HuH-7.5 (cell line): ENCODE measurements around the gene CDCA7L.
"Not testable (repeated sequence)": the region's sequence is repeated elsewhere in the genome, so short reads cannot be mapped to it uniquely, and the experiment has no call there.

Source experiments
- DNase-seq: peaks from one replicate; pipeline ENCODE4 v3.0.0; 2011; ENCODE audit warnings: low spot score

CDCA7L gene

DNA sequence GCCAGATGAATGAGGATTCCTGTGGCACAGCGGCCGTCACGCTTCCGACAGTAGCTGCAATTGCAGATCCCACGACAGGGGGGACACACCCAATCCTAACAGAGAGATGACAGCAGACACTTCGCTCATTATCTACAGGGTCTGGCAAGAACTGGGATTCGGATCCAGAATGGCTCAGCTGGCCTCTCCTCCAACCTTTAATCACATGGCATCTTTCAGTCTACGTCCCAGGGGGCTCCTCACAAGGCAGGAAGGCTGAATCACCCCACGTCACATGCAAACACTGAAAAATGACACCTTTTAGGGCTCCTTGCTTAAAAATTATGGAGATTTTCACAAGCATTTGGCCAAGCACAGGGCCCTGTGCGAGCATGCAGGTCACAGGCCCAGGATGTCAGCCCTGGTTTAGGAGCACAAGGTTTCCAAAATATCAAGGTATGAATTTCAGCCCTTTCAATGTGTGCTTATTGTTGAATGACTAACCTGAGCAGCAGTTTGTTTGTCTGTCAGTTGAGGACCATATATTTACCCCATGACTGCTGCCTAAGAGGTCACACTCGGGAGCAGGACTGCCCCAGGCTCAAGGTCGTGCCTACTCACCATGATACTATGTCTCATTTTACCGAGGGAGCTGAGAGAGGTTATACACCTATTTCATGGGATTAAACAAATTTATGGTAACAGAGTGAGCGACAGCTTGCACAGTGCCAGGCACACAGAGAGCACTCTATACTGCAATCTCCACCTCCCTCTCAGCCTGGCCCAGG lies 42.5 kb downstream of the CDCA7L start:
- no peak for DNase-seq

DNA sequence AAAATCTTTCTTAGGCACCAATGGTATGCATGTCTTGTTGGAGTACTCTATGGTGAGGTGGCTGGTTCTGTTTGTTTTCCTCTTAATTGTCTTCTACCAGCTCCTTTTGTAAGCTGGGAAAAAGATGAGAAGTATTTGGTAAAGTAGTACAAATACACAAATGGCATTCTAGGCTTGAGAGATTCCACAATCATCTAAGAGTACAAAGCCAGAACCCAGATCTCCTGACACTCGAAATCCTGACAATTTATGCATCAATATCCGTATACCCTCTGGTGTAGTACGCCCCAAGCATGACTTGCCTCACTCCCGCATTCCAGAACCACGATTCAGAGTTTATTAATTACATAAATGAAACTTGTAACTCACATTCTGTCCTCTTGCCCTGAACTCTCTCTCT lies 43.5 kb downstream of the CDCA7L start:
- DNase-seq = no peak

DNA sequence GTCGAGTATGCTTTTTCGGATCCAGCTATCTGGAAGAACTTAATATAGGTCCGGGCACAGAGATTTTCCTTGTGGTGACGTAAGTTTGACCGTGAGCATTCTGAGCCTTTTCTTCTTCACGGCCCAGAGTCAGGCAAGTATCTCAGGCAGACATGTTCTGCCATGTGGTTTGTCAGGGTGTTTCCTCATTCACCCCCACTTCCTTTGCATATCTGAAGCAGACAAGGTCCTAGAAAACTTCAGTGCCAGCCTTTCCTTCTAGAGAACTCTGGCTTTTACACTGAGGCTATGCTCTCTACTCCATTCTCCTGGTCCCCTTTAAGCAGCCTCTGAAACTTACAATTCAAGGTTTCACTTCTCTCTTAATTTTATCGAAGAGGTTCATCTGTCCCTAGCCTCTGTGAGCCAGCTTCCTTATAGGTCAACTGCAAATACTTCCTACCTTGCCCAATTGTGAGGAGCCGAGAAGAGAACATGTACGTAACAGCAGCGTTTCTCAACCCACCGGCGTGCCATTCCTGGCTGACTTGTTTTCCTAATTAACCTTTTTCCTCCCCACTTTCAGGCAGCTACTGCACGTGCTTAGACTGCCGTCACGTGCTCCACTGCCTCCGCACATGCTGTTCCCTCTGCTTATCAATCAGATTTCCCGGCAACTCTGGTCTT lies 47.3 kb downstream of the CDCA7L start:
- no peak for DNase-seq

DNA sequence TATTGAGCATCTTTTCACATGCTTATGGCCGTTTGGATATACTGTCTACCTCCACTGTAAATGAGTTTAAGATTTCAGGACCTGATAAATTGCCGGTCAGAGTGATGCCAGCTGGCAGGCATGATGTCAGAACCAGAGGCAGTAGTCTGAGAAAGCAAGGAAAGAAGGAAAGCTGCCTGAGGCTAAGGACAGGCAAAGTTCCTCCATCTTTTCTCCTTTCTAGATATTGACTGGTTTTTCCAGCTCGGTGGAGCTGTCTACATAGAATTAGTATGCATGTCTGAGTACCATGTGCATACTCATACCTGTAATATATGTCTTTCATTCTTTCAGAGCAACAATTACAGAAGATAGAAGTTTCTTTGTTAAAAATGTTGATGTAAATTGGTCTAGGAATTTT lies 52.3 kb downstream of the CDCA7L start:
- no peak for DNase-seq

DNA sequence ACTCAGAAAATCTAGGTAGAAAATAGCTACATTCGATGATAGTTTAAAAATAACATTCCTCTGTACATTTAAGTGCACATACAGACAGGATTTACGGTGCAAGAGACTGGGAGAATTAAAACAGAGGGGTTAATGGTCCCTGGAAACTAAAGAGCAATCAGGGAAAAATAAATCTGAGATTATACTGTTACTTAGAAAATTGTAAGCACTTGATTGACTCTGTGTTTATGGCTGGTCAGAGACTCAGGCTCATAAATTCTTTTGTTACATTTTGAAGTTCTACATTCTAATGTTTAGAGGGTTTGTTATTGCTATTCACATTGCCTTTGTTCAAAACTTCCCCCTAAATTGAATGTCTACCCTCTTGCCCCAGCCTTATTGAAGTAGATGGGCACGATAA lies 54.4 kb downstream of the CDCA7L start:
- DNase-seq = no peak

DNA sequence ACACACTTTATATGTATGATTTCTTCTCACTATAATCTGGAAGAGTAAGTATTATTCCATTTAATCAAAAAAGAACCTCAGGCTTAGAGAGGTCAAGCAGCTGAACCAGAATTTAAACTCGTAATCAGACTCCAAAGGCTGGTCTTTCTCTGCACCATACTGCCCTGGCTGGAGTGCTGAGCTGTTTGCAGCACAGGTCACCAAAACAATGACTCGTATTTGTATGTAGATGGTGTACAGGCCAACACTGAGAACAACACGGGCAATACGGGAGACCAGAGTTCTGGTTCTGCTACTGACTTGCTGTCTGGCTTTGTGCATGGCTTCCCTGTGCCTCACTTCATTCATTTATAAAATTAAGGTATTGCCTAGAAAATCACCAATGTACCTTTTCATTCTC lies 57.9 kb downstream of the CDCA7L start:
- DNase-seq = no peak

DNA sequence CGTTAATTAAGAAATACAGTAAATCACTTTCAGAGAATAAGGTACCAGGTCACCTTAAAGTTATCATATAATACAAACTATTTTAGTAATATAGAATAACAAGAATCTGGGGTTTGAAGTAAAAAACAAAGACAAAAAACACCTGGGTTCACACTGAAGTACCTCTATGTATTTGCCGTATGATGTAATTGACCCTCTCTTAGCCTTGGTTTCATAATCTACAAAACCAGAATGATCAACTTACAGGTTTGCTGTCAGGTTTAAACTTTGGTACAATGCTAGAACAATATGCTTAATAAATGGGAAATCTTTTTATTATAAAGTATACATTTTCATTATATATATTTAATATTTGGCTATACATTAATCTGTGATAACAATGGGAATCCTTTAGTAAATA lies 58.3 kb downstream of the CDCA7L start:
- no peak for DNase-seq

DNA sequence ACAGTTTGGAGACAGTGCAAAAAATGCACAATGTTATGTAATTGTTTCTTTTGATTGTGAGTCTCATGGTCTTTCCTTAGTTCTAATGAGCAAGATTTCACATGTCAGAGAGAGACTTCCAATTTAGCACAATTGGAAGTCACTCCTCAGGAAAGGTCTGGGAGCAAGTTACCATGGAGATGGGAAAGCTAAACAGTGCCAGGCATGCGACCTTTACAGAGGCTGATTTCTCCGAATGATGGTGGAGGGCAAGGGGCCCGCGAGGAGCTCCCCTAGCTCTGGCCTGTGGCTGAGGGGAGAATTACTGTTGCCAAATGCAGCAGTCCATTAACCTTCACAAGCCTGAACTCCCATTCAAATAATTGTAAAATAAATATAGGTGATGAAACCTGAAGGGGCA lies 59.3 kb downstream of the CDCA7L start:
- DNase-seq = no peak

DNA sequence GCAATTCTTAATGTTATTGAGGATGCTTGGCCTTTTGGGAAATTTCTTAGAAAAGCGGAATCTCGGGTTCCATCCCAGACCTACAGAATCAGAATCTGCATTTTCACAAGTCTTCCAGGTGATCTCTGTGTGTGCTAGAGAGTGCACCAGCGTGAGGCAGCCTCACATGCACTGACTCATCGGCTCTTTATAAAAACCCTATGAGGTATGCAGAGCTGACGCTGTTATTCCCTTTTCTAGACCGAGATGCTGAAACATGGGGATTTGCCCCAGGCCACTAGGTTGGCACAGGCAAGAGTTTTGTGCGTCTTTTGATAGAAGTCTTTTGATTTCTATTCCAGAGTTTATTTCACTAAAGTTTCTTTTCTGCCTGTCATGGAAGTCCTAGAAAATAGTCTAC lies 61.2 kb downstream of the CDCA7L start:
- no peak for DNase-seq

DNA sequence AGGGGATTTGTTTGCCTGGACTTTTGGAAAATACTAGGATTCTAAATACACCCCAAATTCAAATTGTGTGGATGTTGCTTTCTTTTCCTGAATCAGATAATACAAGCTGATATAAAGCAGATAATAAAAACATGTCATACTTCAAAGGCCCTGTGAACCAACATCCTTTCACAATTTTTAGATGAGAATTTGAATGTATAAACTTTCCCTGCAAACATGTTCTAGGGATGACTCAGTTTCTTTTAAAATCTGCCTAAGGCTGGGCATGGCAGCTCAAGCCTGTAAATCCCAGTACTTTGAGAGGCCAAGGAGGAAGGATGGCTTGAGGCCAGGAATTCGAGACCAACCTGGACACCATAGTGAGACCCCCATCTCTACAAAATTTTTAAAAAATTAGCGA lies 62.2 kb downstream of the CDCA7L start:
- not testable (repeated sequence) for DNase-seq

DNA sequence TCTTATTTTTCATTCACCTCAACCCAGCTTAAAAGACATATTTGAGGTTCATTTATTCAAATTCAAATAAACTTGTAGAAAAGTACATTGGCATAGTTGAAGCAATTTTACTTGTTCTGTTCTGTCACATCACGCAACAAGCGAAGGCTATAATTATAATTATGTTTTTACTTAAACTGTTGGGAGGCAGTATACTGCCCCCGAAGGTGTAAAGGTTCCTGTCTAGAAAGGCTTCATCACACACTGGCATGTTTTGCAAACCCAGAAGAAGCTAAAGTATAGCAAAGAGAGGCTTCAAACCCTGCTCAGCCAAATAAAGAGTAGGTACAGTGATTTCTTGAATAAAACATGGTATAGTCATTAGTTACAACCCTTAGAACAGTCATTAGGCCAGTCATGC lies 62.6 kb downstream of the CDCA7L start:
- no peak for DNase-seq

DNA sequence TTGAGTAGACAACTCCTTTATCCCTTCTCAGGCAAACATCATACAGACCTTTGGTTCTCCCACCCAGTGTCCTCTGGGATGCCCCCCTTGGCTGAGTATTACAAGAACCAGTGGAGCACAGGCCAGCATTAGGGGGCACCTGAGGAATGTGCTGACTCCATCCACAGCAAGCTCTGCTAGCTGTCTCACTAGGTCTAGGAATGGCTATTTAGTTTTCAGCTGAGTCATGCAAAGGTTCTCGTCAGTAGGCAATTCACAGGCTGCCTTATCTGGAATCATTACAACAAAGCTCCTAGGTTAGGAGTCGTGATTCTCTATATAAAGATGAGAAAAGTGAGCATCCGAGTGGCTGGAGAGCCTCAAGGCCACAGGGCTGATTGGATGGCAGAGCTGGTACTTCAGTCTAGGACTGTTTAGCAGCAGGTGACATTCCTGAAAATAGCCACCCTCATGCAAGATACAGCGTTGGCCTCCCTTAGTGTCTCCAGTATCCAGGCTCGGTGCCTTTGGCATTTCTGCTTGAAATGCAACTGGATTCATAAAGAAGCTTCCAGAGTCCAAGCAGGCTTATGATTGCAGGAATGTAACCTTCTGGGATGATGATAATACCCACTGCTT lies 75.8 kb downstream of the CDCA7L start:
- no peak for DNase-seq

DNA sequence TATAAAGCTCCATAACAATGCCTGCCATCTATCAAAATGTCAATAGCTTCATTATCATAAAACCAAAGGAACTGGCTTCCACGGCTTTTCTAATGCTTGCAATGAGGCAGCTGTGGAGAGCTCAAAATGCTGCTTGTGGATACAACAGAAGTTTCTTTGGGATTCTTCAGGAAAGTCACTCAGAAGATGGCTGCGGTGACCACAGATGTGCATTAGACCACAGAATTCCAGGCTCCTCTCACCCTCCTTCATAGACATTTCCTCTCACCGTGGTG lies 77.2 kb downstream of the CDCA7L start:
- no peak for DNase-seq

DNA sequence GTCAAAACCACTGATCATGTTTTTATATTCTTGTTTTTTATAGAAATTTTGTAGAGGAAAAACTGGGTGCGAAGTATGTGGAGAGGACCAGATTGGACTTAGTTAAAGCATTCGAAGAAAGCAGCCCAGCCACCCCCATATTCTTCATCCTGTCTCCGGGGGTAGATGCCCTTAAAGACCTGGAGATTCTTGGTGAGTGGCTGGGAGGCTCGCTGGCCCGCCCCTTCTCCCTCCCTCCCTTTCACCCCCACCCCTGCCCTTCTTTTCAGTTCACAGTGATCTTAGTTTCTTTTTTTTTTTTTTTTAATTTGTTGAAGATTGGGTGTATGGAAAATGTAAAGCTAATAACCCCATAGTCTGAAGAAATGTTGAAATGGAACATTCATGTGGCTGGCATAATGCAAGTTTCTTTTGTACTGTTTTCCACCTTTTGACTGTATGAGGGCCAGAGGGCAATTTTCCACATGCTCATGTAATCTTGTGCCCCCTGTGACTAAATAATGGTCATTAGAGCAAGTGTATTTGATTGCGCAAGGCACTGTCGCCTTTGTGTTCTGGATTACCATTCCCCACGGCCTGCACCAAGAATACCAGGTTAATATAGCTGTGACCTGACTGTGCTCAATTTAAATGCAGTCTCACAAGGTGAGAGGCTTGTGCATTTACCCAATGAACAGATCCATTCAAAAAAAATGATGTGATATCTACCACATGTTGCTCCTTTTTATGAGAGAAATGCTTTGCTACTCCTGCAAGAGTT lies 77.7 kb downstream of the CDCA7L start:
- DNase-seq = no peak

DNA sequence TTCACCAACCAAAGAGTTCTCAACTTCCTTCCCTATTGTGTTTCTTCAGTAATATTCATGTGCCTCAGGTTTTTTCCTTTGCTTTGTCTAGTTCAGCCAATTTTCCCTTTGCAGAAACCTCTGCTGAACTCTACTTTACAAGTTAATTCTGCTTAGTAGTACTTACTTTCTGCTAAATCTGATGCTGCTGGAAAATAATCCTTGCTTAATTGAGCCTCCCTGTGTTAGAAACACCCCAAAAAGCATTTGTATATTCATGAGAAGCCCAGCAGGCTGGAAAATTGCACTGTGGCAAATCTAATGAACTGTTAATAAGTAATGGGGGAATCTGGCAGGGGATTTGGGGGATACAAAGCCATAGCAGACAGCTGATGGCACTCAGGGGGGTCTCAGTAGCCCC lies 78.5 kb downstream of the CDCA7L start:
- DNase-seq = no peak

DNA sequence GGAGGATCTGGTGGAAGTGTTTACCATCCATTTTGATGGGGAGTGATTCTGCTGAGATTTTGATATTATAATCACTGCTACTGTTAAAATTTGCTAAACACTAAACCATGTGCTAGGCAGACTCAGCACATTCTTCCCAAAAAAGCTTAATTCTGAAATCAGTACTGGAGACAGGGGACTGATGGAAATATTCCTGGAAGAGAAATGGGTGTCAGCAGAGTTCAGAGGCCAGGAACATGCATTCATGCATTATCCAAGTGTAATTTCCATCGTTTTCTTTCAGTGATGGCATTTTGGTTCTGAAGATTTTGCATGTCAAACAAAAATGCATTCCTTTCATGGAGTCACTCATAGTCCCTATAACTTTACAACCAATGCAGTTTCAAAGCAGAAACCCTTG lies 79.0 kb downstream of the CDCA7L start:
- DNase-seq = no peak

DNA sequence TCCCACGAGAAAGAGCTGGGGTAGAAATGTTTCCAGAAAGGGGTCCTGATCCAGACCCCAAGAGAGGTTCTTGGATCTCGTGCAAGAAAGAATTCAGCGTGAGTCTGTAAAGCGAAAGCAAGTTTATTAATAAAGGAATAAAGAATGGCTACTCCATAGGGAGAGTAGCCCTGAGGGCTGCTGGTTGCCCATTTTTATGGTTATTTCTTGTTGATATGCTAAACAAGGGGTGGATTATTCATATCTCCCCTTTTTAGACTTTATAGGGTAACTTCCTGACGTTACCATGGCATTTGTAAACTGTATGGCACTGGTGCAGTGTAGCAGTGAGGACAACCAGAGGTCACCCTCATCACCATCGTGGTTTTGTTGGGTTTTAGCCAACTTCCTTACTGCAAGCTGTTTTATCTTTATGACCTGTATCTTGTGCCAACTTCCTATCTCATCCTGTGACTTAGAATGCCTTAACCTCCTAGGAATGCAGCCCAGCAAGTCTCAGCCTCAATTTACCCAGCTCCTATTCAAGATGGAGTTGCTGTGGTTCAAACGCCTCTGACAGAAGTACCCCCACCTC lies 80.0 kb downstream of the CDCA7L start:
- not testable (repeated sequence) for DNase-seq

DNA sequence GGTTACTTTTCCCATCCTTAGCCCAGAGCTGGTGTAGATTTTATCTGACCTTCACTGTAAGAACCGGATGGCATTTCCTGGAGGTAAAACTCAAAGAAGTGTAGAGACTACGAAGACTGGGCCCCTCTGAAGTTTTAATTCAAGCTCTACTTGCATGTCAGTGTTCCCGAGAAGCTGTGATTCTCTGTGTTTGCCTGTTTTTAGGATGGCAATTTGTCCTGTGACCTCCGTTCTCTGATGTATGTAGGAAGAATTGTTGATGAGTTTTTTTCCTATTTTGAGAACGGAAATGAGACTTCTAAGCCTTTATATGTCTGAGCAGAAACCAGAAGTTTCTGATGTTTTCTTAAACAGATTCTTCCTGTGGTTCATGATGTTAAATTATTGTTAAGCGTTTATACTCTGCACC lies 94.1 kb downstream of the CDCA7L start:
- no peak for DNase-seq
